Esophagus (tissue), 2 donors: Measurements from ENCODE around the gene STK4. TPM values are rescaled to one million over a fixed set of nuclear protein-coding genes. Genes with fewer than 3 reads are reported as not detected.

Experiments
- H3K27ac ChIP-seq, 2 donors: one replicate each; pipeline ENCODE4 v1.5.1; 2013; ENCODE audit warnings: low read depth in 2 of 2, mild to moderate bottlenecking in 2 of 2, inconsistent platforms in 1 of 2, low read length in 1 of 2, moderate library complexity in 1 of 2
- H3K27me3 ChIP-seq, 2 donors: one replicate each; pipeline ENCODE4 v1.6.1; 2013; ENCODE audit warnings: low read length in 2 of 2, control low read depth in 1 of 2, mild to moderate bottlenecking in 1 of 2; ENCODE audit not compliant: insufficient read depth in 2 of 2, control insufficient read depth in 1 of 2
- H3K36me3 ChIP-seq, 2 donors: one replicate each; pipeline ENCODE4 v1.6.1; 2013; ENCODE audit warnings: low read length in 1 of 2; ENCODE audit not compliant: control insufficient read depth in 2 of 2, insufficient read depth in 2 of 2
- H3K4me1 ChIP-seq, 2 donors: one replicate each; pipeline ENCODE4 v1.6.1; 2013; ENCODE audit warnings: low read length in 1 of 2; ENCODE audit not compliant: control insufficient read depth in 2 of 2, insufficient read depth in 2 of 2
- H3K4me3 ChIP-seq, 2 donors: one replicate each; pipeline ENCODE4 v1.5.1; 2013; ENCODE audit warnings: low read length in 2 of 2, mild to moderate bottlenecking in 2 of 2, low read depth in 1 of 2, moderate library complexity in 1 of 2
- H3K9me3 ChIP-seq, 2 donors: one replicate each; pipeline ENCODE4 v1.6.1; 2013; ENCODE audit warnings: mild to moderate bottlenecking in 2 of 2, low read depth in 1 of 2, low read length in 1 of 2, moderate library complexity in 1 of 2; ENCODE audit not compliant: control insufficient read depth in 2 of 2, insufficient read depth in 1 of 2
- WGBS, 2 donors: extraction: QIAGEN DNeasy Blood & Tissue Kit; methylation state at CpG; one replicate each; pipeline ENCODE4 v1.1.7; 2013; 5-methylcytosine and 5-hydroxymethylcytosine counted together
- polyA plus RNA-seq, 2 donors: library from polyadenylated mRNA; stranded (reverse); fragments of 200-250 nt; gene quantifications; one replicate each; pipeline ENCODE4 v1.2.3, GENCODE V29; 2013
- donor health status: healthy with polysubstance abuse.
- donor health status: Bipolar disorder and iron deficiency.

The STK4 gene
- polyA plus RNA-seq, 2 donors, result 4.7 to 4.8 TPM

DNA sequence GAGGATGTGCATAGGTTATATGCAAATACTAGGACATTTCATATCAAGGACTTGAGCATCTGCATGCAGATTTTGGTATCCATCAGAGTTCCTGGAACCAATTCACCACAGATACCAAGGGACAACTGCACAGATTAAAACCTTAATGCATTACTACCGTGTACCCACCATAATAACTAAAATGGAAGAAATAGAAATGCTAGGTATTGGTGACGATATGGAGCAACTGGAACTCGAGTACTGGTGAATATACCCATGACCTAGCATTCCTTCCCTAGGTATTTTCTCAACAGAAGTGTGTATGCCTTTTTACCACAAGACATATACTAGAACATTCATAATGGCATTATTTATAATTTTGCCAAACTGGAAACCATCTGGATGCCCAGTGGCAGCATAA is 116.2 kb downstream of the STK4 start:
- H3K36me3 ChIP-seq, result no peaks in the 10 kb centered on the region
- no peak overlapping the region for H3K27ac ChIP-seq
- no peaks in the 10 kb centered on the region for H3K27me3 ChIP-seq
- 99% methylated on average over 3 of the region's 3 CpGs for WGBS, 2 donors
- H3K4me3 ChIP-seq, result no peak overlapping the region
- H3K9me3 ChIP-seq, result no peaks in the 10 kb centered on the region
- no peaks in the 10 kb centered on the region for H3K4me1 ChIP-seq

DNA sequence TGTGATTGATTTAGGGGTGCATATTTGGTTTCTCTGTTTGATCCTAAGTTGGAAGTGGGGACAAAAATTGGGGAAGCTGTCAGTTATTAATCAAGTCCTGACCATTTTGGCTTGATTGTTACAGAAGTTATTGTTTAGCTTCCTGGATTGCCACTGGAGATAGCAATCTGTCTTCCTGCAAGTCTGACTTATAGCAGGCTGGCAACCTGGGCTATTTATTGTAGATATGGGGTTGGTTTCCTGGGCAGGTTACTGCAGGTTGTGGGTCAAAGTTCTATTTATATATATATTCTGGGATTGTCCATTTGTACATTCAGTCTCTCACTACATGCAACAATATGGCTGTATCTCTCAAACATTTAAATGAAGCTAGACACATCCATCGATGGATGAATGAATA is 116.8 kb downstream of the STK4 start:
- H3K27ac ChIP-seq, result no peak overlapping the region
- H3K9me3 ChIP-seq, result no peaks in the 10 kb centered on the region
- WGBS, 2 donors, result 90 to 95% methylated on average over 1 of the region's 1 CpG
- no peak overlapping the region for H3K4me3 ChIP-seq
- no peaks in the 10 kb centered on the region for H3K27me3 ChIP-seq
- no peaks in the 10 kb centered on the region for H3K36me3 ChIP-seq
- no peaks in the 10 kb centered on the region for H3K4me1 ChIP-seq

DNA sequence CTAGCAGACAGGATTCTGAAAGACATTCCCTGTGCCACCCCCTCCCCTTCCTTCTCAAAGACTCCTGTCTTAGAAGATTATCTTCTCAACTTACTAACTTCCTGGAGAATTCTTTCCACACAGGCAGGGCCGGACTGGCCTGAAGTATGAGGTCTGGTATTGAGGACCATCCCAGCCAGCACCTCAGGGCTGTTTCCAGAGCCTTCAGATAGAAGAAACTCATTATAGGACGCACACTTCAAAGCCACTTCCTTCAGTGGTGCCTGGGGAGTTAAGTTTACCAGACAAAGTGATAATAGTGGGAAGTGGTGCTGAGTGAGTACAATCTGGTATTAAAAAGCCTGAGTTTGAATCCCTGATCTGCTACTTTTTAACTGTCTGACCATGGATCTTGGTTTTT is 119.0 kb downstream of the STK4 start:
- H3K27me3 ChIP-seq, result no peaks in the 10 kb centered on the region
- H3K9me3 ChIP-seq, result no peaks in the 10 kb centered on the region
- H3K4me3 ChIP-seq, result no peak overlapping the region
- no peaks in the 10 kb centered on the region for H3K4me1 ChIP-seq
- H3K27ac ChIP-seq, result no peak overlapping the region
- WGBS, 2 donors, result 75 to 83% methylated on average over 2 of the region's 2 CpGs
- H3K36me3 ChIP-seq, result no peaks in the 10 kb centered on the region

GRCh38 chr20:45085867-45086266 is 119.6 kb downstream of the STK4 start:
- H3K36me3 ChIP-seq, result no peaks in the 10 kb centered on the region
- no peaks in the 10 kb centered on the region for H3K4me1 ChIP-seq
- H3K27ac ChIP-seq, result no peak overlapping the region
- H3K9me3 ChIP-seq, result no peaks in the 10 kb centered on the region
- no peaks in the 10 kb centered on the region for H3K27me3 ChIP-seq
- WGBS, 2 donors, result 95 to 100% methylated on average over 1 of the region's 1 CpG
- no peak overlapping the region for H3K4me3 ChIP-seq

DNA sequence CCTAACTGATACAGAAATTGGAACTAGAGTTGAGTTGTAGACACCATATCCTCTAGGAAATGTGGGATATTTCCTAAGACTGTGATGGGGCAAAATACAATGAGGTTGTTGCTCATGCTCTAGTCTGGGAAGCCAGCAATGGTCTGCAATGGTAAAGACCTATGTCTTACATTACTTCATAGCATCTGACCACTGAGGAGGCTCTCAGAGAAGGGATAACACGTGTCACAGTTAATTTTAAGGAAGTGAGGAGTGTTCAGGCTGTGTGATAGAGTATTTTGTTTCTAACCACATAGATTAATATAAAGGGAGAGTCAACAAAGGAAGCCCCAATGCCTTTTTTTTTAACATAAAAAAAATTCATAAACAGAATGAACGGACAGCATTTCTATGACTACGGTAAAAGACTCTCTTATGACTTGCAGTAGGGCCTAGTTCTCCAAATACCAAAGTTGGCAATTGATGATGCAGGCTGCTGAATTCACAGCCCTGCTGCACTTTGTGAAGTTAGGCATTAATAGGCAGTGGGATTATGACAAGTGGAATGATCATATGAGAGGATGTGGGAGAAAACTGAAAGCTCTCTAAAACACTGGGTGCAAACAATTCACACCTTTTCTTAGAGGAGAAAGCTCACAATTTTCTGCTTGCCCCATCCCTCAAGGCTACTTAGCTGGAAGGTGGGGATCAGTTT is 120.9 kb downstream of the STK4 start:
- Histone ChIP-seq H3K9me3 (no peaks in the 10 kb centered on the region), H3K36me3 (no peaks in the 10 kb centered on the region), H3K27me3 (no peaks in the 10 kb centered on the region), H3K4me3 (no peak overlapping the region), H3K27ac (no peak overlapping the region), H3K4me1 (no peaks in the 10 kb centered on the region)
- WGBS, 2 donors, result 85% methylated on average over 3 of the region's 3 CpGs

- Histone ChIP-seq H3K4me1 (no peaks in the 10 kb centered on the region), H3K9me3 (no peaks in the 10 kb centered on the region), H3K36me3 (no peaks in the 10 kb centered on the region), H3K27me3 (no peaks in the 10 kb centered on the region), H3K4me3 (no peak overlapping the region), H3K27ac (no peak overlapping the region)
- WGBS, 2 donors, result 27 to 52% methylated on average over 1 of the region's 1 CpG
These were observed 121.5 kb downstream of the STK4 start for GRCh38 chr20:45087814-45088213.

DNA sequence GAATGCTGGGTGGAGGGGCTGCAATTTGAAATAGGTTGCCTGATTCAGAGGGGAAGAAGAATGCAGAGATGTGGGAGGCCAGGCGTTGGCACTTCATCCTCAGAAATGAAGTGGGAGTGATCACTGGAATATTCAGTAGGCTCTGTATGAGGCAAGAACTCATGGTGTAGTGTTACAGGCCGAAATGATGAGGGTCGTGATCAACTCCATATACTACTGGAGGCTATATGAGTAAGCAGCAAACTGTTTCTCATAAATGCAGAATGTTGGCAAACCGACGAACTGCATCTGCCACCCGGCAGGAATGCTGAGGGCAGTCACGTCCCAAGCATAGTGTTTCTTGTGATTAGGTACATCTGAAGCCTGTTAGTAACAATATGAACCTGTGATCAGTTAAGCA is 121.9 kb downstream of the STK4 start:
- WGBS, 2 donors, result 49 to 73% methylated on average over 7 of the region's 7 CpGs

DNA sequence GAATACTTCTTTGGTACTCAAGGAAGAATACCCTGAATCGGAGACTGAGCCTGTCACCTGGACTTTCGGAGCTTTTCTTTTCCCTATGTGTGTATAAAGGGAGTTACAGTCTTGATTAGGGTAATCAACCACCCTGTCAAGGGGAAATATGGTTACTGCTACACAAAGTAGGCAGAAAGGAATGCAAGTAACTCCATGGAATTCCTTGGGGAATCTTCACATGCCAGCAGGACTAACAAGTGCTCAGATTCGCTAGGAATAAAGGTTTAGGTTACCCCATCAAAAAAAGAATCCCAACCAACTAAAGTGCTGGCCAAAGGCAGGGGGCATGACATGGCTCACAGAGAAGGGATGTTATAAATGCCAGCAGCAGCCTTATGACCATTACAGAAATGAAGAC is 124.2 kb downstream of the STK4 start:
- H3K36me3 ChIP-seq, result no peaks in the 10 kb centered on the region
- H3K27ac ChIP-seq, result no peak overlapping the region
- H3K4me3 ChIP-seq, result no peak overlapping the region
- H3K9me3 ChIP-seq, result no peaks in the 10 kb centered on the region
- no peaks in the 10 kb centered on the region for H3K27me3 ChIP-seq
- H3K4me1 ChIP-seq, result no peaks in the 10 kb centered on the region
- 97 to 98% methylated on average over 3 of the region's 3 CpGs for WGBS, 2 donors

More for the DNA sequence above, 121.9 kb downstream of the STK4 start:
- Histone ChIP-seq H3K36me3 (no peaks in the 10 kb centered on the region), H3K27ac (no peak overlapping the region), H3K9me3 (no peaks in the 10 kb centered on the region), H3K4me3 (no peak overlapping the region), H3K27me3 (no peaks in the 10 kb centered on the region), H3K4me1 (no peaks in the 10 kb centered on the region)

DNA sequence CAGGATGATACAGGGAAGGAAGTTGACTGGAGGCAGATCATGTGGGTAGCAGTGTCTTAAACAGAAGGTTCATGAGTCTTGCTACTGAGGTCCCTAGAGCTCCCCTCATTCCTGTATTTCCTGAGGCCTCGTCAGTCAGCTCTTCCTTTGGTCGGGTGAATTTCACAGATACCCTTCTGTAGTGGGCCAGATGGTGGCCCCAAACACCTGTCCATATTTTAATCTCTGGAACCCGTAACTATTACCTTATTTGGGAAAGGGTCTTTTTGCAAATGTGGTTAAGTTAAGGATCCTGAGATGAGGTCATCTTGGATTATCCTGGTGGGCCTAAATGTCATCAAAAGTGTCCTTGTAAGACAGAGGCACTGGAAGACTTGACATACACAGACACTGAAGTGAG is 125.1 kb downstream of the STK4 start:
- no peaks in the 10 kb centered on the region for H3K27me3 ChIP-seq
- no peak overlapping the region for H3K27ac ChIP-seq
- no peaks in the 10 kb centered on the region for H3K4me1 ChIP-seq
- H3K9me3 ChIP-seq, result no peaks in the 10 kb centered on the region
- no peaks in the 10 kb centered on the region for H3K36me3 ChIP-seq
- WGBS, 2 donors, result 83 to 85% methylated on average over 3 of the region's 3 CpGs
- no peak overlapping the region for H3K4me3 ChIP-seq

DNA sequence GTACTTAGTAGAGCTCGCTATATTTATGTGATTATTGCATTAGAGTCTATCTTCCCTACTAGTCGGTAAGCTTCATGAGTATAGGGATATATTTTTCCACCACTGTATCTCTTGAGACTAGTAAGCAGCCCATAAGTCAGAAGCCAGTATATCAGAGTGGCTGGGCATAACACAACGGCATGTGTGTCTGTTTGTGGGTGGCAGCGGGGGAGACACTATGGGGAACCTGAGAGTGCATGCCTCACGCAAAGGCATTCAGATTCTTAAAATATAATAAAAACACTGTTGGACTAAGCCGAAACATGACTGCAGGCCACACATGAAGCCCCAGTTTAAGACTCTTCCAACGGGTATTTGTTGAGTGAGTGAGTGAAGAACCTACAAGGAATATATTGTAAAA is 126.6 kb downstream of the STK4 start:
- no peak overlapping the region for H3K27ac ChIP-seq
- peaks cover 0 to 6% of the 10 kb centered on the region in 2 donors for H3K27me3 ChIP-seq
- WGBS, 2 donors, result 93% methylated on average over 7 of the region's 7 CpGs
- H3K4me3 ChIP-seq, result no peak overlapping the region
- H3K36me3 ChIP-seq, result no peaks in the 10 kb centered on the region
- peaks cover 0 to 6% of the 10 kb centered on the region in 2 donors for H3K9me3 ChIP-seq
- peaks cover 0 to 6% of the 10 kb centered on the region in 2 donors for H3K4me1 ChIP-seq
